OCI-LY7 (cell line): ENCODE data around the gene RAB22A. TPM values are rescaled to one million over a fixed set of nuclear protein-coding genes. Genes with fewer than 3 reads are reported as not detected.

Source experiments
- BruUV-seq: library from RNA; stranded (reverse); fragments of 400-500 nt; replicated peaks from 2 replicates; lab custom pipeline; 2021; lab: Mats Ljungman, UMichigan
- CTCF ChIA-PET: fragments of 300-600 bp; sonication (Branson Sonifier 250); formaldehyde crosslinking; loops from one replicate; lab custom pipeline; 2022; ENCODE audit warnings: antibody characterized with exemption; ENCODE audit not compliant: unreplicated experiment; lab: Charles Lee
- POLR2A ChIA-PET: fragments of 300-600 bp; sonication (Branson Sonifier 250); formaldehyde crosslinking; loops from one replicate; lab custom pipeline; 2022; ENCODE audit warnings: antibody characterized with exemption; lab: Charles Lee
- DNase-seq: peaks from one replicate; pipeline ENCODE4 v3.0.0-alpha.2; 2015; ENCODE audit warnings: low spot score
- H2AFZ ChIP-seq: fragments of 200-600 bp; sonication (generic), shearing (Covaris generic); 2 replicates; pipeline ENCODE4 v1.6.1; 2014; ENCODE audit warnings: mild to moderate bottlenecking, antibody characterized with exemption, low read length, moderate library complexity
- H3K27ac ChIP-seq: fragments of 200-600 bp; sonication (generic); 2 replicates; pipeline ENCODE4 v1.5.1; 2014; ENCODE audit warnings: mixed run types, low read depth, mild to moderate bottlenecking, moderate library complexity, low read length, inconsistent platforms; ENCODE audit not compliant: poor library complexity, severe bottlenecking
- H3K36me3 ChIP-seq: fragments of 200-600 bp; sonication (generic); 2 replicates; pipeline ENCODE4 v1.6.1; 2014; ENCODE audit warnings: mild to moderate bottlenecking, antibody characterized with exemption, low read length, moderate library complexity, mixed read lengths; ENCODE audit not compliant: insufficient read depth
- H3K4me1 ChIP-seq: fragments of 200-600 bp; sonication (generic); 2 replicates; pipeline ENCODE4 v1.5.1; 2014; ENCODE audit warnings: mild to moderate bottlenecking, low read length; ENCODE audit not compliant: insufficient read depth, poor library complexity, severe bottlenecking
- H3K4me2 ChIP-seq: fragments of 200-600 bp; sonication (generic); 2 replicates; pipeline ENCODE4 v1.6.1; 2014; ENCODE audit warnings: mild to moderate bottlenecking, low read length
- H3K4me3 ChIP-seq: fragments of 200-600 bp; sonication (generic); 2 replicates; pipeline ENCODE4 v1.5.1; 2014; ENCODE audit warnings: mild to moderate bottlenecking, low read depth, low read length; ENCODE audit not compliant: poor library complexity, severe bottlenecking
- H3K79me2 ChIP-seq: fragments of 200-600 bp; sonication (generic); 2 replicates; pipeline ENCODE4 v1.6.1; 2016; ENCODE audit warnings: low read depth, mild to moderate bottlenecking, low read length, moderate library complexity, mixed read lengths; ENCODE audit not compliant: insufficient read depth
- H3K9me2 ChIP-seq: fragments of 200-600 bp; sonication (generic); 2 replicates; pipeline ENCODE4 v1.6.1; 2016; ENCODE audit warnings: mild to moderate bottlenecking, low read length, mixed read lengths; ENCODE audit not compliant: insufficient read depth
- H3K9me3 ChIP-seq: fragments of 200-600 bp; sonication (generic); 2 replicates; pipeline ENCODE4 v1.6.1; 2014; ENCODE audit warnings: mild to moderate bottlenecking, mixed run types, low read length, mixed read lengths
- H4K20me1 ChIP-seq: fragments of 200-600 bp; sonication (generic); 2 replicates; pipeline ENCODE4 v1.6.1; 2014; ENCODE audit warnings: mild to moderate bottlenecking, antibody characterized with exemption, low read length, moderate library complexity, mixed read lengths; ENCODE audit not compliant: insufficient read depth
- EZH2phosphoT487 ChIP-seq: fragments of 200-600 bp; sonication (generic); IDR thresholded peaks from 2 replicates; pipeline ENCODE4 v1.6.1; 2018; ENCODE audit warnings: low read depth, borderline replicate concordance, mild to moderate bottlenecking, mixed run types, antibody characterized with exemption, low read length, moderate library complexity, mixed read lengths
- intact Hi-C: fragments of 100-400 bp; cut with micrococcal nuclease; formaldehyde crosslinking; loops from one replicate; pipeline ENCODE4 v1.10.0; 2022; ENCODE audit not compliant: unreplicated experiment
- total RNA-seq, 2 experiments: library from RNA; depleted of rRNA in 1 of 2; stranded (reverse); fragments of >200 nt in 1 of 2; shearing (Covaris generic) in 1 of 2; gene quantifications; 2 replicates each; pipeline ENCODE4 v1.2.3, GENCODE V29; 2014 to 2022
- TF ChIP-seq, protein P1 (sequence below): fragments of 200-600 bp; sonication (generic); conservative IDR thresholded peaks from 2 replicates; pipeline ENCODE4 v1.5.1; 2014; ENCODE audit warnings: mild to moderate bottlenecking, antibody characterized with exemption, low read length, moderate library complexity, mixed read lengths

RAB22A gene
- total RNA-seq, 2 experiments from 2014 or later, result 7.0 to 13.4 TPM

DNA sequence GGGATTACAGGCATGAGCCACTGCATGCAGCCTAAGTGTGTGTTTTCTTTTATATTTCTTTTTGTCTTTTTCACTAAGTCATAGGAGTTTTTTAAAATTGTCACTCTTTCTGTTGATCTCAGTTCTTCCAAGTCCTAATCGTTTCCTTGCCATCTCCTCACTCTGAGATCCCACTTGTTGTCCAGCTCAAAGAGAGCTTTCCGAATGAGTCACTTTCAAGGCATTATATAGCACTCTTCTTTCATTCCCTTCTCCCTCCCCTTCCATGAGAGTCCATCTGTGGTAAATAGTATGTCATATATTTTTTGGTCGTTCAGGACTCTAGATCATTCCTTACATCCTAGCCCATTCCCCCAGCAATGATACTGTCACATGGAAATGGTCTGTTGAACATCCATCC, 83.8 kb downstream of the RAB22A start:
- DNase-seq, result no peak
- no peak overlapping the region for H3K4me3 ChIP-seq
- peaks cover 91% of the 10 kb centered on the region for H3K79me2 ChIP-seq
- H3K9me3 ChIP-seq, result no peaks in the 10 kb centered on the region
- H3K27ac ChIP-seq, result no peak overlapping the region
- TF ChIP-seq, protein P1, sequence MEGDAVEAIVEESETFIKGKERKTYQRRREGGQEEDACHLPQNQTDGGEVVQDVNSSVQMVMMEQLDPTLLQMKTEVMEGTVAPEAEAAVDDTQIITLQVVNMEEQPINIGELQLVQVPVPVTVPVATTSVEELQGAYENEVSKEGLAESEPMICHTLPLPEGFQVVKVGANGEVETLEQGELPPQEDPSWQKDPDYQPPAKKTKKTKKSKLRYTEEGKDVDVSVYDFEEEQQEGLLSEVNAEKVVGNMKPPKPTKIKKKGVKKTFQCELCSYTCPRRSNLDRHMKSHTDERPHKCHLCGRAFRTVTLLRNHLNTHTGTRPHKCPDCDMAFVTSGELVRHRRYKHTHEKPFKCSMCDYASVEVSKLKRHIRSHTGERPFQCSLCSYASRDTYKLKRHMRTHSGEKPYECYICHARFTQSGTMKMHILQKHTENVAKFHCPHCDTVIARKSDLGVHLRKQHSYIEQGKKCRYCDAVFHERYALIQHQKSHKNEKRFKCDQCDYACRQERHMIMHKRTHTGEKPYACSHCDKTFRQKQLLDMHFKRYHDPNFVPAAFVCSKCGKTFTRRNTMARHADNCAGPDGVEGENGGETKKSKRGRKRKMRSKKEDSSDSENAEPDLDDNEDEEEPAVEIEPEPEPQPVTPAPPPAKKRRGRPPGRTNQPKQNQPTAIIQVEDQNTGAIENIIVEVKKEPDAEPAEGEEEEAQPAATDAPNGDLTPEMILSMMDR, result no peak
- no peak for TF ChIP-seq EZH2phosphoT487
- ChIA-PET POLR2A (interaction anchor here (0.9 kb wide), 1 partner anchor 15 kb away, joined by 3 read pairs; no protein-coding TSS in a partner anchor), CTCF (no interaction called here)
- no peaks in the 10 kb centered on the region for H3K9me2 ChIP-seq
- peaks cover 49% of the 10 kb centered on the region for H4K20me1 ChIP-seq
- H3K4me2 ChIP-seq, result no peak overlapping the region
- no TSS peak for BruUV-seq
- peaks cover 80% of the 10 kb centered on the region for H3K36me3 ChIP-seq
- intact Hi-C loops, result no loop called here
- H2AFZ ChIP-seq, result no peak overlapping the region
- H3K4me1 ChIP-seq, result peaks cover 40% of the 10 kb centered on the region

DNA sequence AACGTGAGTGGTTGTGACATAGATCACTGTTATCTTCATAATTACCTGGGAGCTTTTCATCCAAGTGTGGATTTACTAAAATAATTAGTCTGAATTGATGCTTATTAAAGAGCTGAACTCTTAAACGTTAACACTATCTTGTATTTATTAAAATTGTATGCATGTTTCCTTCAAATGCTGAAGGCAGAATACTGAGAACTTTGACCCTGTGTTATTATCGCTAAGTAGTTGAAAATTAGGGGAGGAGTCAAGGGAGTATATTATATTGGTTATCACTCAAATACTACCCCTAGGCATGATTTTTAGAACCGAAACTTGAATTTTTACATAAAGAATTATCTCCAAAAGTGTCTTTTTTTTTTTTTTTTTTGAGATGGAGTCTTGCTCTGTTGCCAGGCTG, 85.3 kb downstream of the RAB22A start:
- Histone ChIP-seq H3K4me3 (no peak overlapping the region), H3K4me1 (peaks cover 39% of the 10 kb centered on the region), H3K79me2 (peaks cover 100% of the 10 kb centered on the region), H3K9me2 (no peaks in the 10 kb centered on the region), H4K20me1 (peaks cover 54% of the 10 kb centered on the region), H3K36me3 (peaks cover 89% of the 10 kb centered on the region), H3K27ac (no peak overlapping the region), H2AFZ (no peak overlapping the region), H3K4me2 (no peak overlapping the region), H3K9me3 (no peaks in the 10 kb centered on the region)
- DNase-seq, result no peak
- ChIA-PET CTCF (no interaction called here), POLR2A (interaction anchor here (1.5 kb wide), 1 partner anchor 10 kb away, joined by 10 read pairs; no protein-coding TSS in a partner anchor)
- intact Hi-C loops, result no loop called here
- TF ChIP-seq, protein P1, result no peak
- TF ChIP-seq EZH2phosphoT487, result no peak
- no TSS peak for BruUV-seq

DNA sequence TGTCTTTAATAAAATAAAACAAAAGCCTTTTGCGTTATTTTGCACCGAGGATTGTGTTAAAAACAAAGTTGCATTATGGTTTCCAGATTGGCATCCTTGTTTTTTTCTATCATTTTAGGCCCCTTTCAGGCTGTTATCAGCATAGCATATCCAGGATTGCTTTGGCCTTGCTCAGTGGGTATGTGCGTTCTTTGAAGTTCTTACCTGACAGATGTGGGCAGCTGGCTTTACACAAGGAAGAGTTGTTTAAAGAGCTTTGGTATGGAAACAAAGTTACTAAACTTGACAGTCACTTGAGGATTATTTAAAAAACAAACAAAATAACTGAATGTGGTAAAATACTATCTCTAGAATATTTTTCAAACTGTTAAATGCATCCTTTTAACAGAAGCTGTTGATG, 86.1 kb downstream of the RAB22A start:
- Histone ChIP-seq H3K36me3 (peaks cover 88% of the 10 kb centered on the region), H3K79me2 (peaks cover 100% of the 10 kb centered on the region), H2AFZ (no peak overlapping the region), H3K9me3 (no peaks in the 10 kb centered on the region), H3K27ac (no peak overlapping the region), H3K4me2 (no peak overlapping the region), H3K4me3 (no peak overlapping the region), H4K20me1 (peaks cover 53% of the 10 kb centered on the region), H3K9me2 (no peaks in the 10 kb centered on the region), H3K4me1 (peaks cover 31% of the 10 kb centered on the region)
- no TSS peak for BruUV-seq
- ChIA-PET CTCF (no interaction called here), POLR2A (interaction anchor here (0.9 to 1.5 kb wide), 2 partner anchors 9 to 12 kb away, joined by 3 to 10 read pairs; no protein-coding TSS in a partner anchor)
- no peak for DNase-seq
- intact Hi-C loops, result no loop called here
- TF ChIP-seq EZH2phosphoT487, result no peak
- TF ChIP-seq, protein P1, result no peak
